COLO668 (cell line): ENCODE data around the gene PIP5K1C.
A peak's percentile ranks its signal among the peaks of the same experiment; 100 is the strongest.
"Not testable (repeated sequence)": the region's sequence is repeated elsewhere in the genome, so short reads cannot be mapped to it uniquely, and the experiment has no call there.

ENCODE experiments used
- DNase-seq: peaks from one replicate; lab custom pipeline; 2025; ENCODE audit not compliant: unreplicated experiment; lab: John Stamatoyannopoulos, UW

The PIP5K1C gene

GRCh38 chr19:3591876-3592613 is 108.2 kb downstream of the PIP5K1C start:
- no peak for DNase-seq

- DNase-seq: no peak
Observed at GRCh38 chr19:3590991-3591659, 109.1 kb downstream of the PIP5K1C start.

GRCh38 chr19:3589949-3590348 is 110.3 kb downstream of the PIP5K1C start:
- DNase-seq: no peak

- DNase-seq: no peak
Observed at GRCh38 chr19:3589439-3589838, 110.8 kb downstream of the PIP5K1C start.

GRCh38 chr19:3586707-3587346 is 113.4 kb downstream of the PIP5K1C start:
- DNase-seq: no peak

GRCh38 chr19:3586127-3586626 is 114.1 kb downstream of the PIP5K1C start:
- DNase-seq: peak; percentile 36

- peak; percentile 33 for DNase-seq
Observed at GRCh38 chr19:3585301-3586126, 114.8 kb downstream of the PIP5K1C start, which contains the start of gene GIPC3. GIPC3 (plus strand) TSS chr19:3585478; CDS start chr19:3585598, 120 bp downstream.

- not testable (repeated sequence) for DNase-seq
Observed at GRCh38 chr19:3584036-3584802, 116.0 kb downstream of the PIP5K1C start.

GRCh38 chr19:3581792-3582191 is 118.5 kb downstream of the PIP5K1C start:
- not testable (repeated sequence) for DNase-seq
